ENCODE measurements around the gene RGR.

- TF ChIP-seq CTCF (conservative IDR thresholded peaks at IDR 0.05) (no peak), ZFX (IDR thresholded peaks at IDR 0.05) (no peak)
Observed at GRCh38 chr10:84216834-84217233, 28.0 kb upstream of the RGR start.
